Measurements from ENCODE around the gene TSPAN3.

TSPAN3 gene

GRCh38 chr15:77019521-77020331 lies 51.2 kb downstream of the TSPAN3 start:
- no peak for DNase-seq
- intact Hi-C loops (cut with DNase I), result no loop called here

- DNase-seq, result no peak
- intact Hi-C loops (cut with DNase I), result no loop called here
These were observed 52.0 kb downstream of the TSPAN3 start for GRCh38 chr15:77018796-77019505.

GRCh38 chr15:77017761-77018720 lies 52.9 kb downstream of the TSPAN3 start:
- no peak for DNase-seq
- intact Hi-C loops (cut with DNase I), result no loop called here

GRCh38 chr15:77017091-77017660 lies 53.7 kb downstream of the TSPAN3 start:
- DNase-seq, result no peak
- intact Hi-C loops (cut with DNase I), result no loop called here

- intact Hi-C loops (cut with DNase I), result no loop called here
- DNase-seq, result no peak
These were observed 54.6 kb downstream of the TSPAN3 start for GRCh38 chr15:77016321-77016695.

GRCh38 chr15:77015646-77016320 lies 55.1 kb downstream of the TSPAN3 start:
- intact Hi-C loops (cut with DNase I), result no loop called here
- DNase-seq, result no peak

GRCh38 chr15:77014132-77015081 lies 56.5 kb downstream of the TSPAN3 start:
- intact Hi-C loops (cut with DNase I), result no loop called here
- peak in 4 of 42 donors; percentile 18 to 41 (median 28) for DNase-seq

- no peak for DNase-seq
- intact Hi-C loops (cut with DNase I), result no loop called here
These were observed 57.2 kb downstream of the TSPAN3 start for GRCh38 chr15:77013776-77014131.

- intact Hi-C loops (cut with DNase I), result no loop called here
- DNase-seq, result no peak
These were observed 58.0 kb downstream of the TSPAN3 start for GRCh38 chr15:77012868-77013267.

GRCh38 chr15:77012117-77012712 lies 58.7 kb downstream of the TSPAN3 start:
- DNase-seq, result no peak
- intact Hi-C loops (cut with DNase I), result no loop called here

- intact Hi-C loops (cut with DNase I), result no loop called here
- DNase-seq, result no peak
These were observed 60.1 kb downstream of the TSPAN3 start for GRCh38 chr15:77010857-77011256.

- intact Hi-C loops (cut with DNase I), result no loop called here
- no peak for DNase-seq
These were observed 60.6 kb downstream of the TSPAN3 start for GRCh38 chr15:77010312-77010686.

GRCh38 chr15:77009646-77010311 lies 61.1 kb downstream of the TSPAN3 start:
- intact Hi-C loops (cut with DNase I), result no loop called here
- no peak for DNase-seq

GRCh38 chr15:77009176-77009575 lies 61.7 kb downstream of the TSPAN3 start:
- intact Hi-C loops (cut with DNase I), result no loop called here
- no peak for DNase-seq

- peak in 32 of 42 donors; percentile 17 to 74 (median 44) for DNase-seq
- intact Hi-C loops (cut with DNase I), result no loop called here
These were observed 66.7 kb downstream of the TSPAN3 start for GRCh38 chr15:77004189-77004588.

Measured in head of caudate nucleus (tissue), 42 donors.